Ascending aorta (tissue), 2 donors: ENCODE results near the gene MXRA5. TPM values are rescaled to one million over a fixed set of nuclear protein-coding genes. Genes with fewer than 3 reads are reported as not detected.

ENCODE experiments used
- DNase-seq, 2 donors: peaks; one replicate each; pipeline ENCODE4 v3.0.0-alpha.2; 2019; ENCODE audit warnings: low spot score in 2 of 2
- H3K27ac ChIP-seq, 2 donors: fragments of 200-600 bp; sonication (generic); one replicate each; pipeline ENCODE4 v1.5.1; 2016 to 2017; ENCODE audit warnings: mild to moderate bottlenecking in 1 of 2
- H3K27me3 ChIP-seq: fragments of 200-600 bp; sonication (generic); one replicate; pipeline ENCODE4 v1.5.1; 2017
- H3K36me3 ChIP-seq, 2 donors: fragments of 200-600 bp; sonication (generic); one replicate each; pipeline ENCODE4 v1.5.1; 2016
- H3K4me1 ChIP-seq, 2 donors: fragments of 200-600 bp; sonication (generic); one replicate each; pipeline ENCODE4 v1.5.1; 2016 to 2017; ENCODE audit warnings: mild to moderate bottlenecking in 1 of 2
- H3K4me3 ChIP-seq, 2 donors: fragments of 200-600 bp; sonication (generic); one replicate each; pipeline ENCODE4 v1.5.1; 2016 to 2017; ENCODE audit warnings: mild to moderate bottlenecking in 1 of 2
- H3K9me3 ChIP-seq, 2 donors: fragments of 200-600 bp; sonication (generic); one replicate each; pipeline ENCODE4 v1.5.1; 2016
- intact Hi-C: fragments of 100-400 bp; cut with DNase I; formaldehyde crosslinking; loops from one replicate; pipeline ENCODE4 v1.15.1; 2023
- total RNA-seq: library from RNA; depleted of rRNA; stranded (reverse); fragments of >200 nt; gene quantifications from one replicate; pipeline ENCODE4 v1.1.0, GENCODE V29; 2016
- TF ChIP-seq, protein P1 (sequence below), 3 experiments: fragments of 200-600 bp in 2 of 3; fragments of 450-650 bp in 1 of 3; sonication (generic) in 2 of 3; IDR thresholded peaks; one replicate each; pipeline ENCODE4 v1.5.1; 2016 to 2019; ENCODE audit warnings: antibody characterized with exemption in 3 of 3, mild to moderate bottlenecking in 1 of 3, moderate library complexity in 1 of 3

Gene MXRA5
- total RNA-seq, 1 donor from 2014 or later = 0.21 TPM

DNA sequence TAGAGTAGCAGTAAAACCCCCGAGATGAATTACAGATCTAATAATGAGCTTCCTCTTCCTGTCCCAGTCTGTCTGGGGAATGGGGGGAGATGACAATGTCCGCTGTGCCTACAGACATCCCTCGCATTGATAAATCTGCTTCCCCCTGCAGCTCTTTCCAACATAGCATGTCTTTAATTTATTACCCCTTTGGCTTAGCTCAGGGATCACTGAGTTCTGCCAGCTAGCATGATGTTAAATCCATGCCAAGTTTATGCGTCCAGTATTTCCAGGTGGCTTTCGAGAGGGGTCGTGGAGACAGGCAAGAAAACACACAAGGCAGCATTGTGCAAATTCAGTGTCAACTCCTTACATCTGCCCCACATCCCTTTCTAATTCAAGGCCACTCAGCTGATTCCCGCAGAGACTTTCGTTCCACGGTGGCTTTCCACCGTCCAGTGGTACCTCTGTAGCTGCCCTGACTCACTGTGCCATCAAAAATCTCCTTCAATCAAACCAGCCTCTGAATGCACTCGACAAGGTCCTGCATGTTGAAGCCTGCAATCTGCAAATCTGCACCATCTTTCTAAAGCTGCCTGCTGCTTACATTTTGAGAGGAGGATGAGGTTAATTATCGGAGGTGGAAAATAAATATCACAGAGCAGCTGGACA lies 75.1 kb downstream of the MXRA5 start:
- no peaks in the 10 kb centered on the region for H3K27me3 ChIP-seq
- no peaks in the 10 kb centered on the region for H3K4me1 ChIP-seq
- H3K36me3 ChIP-seq = no peaks in the 10 kb centered on the region
- TF ChIP-seq, protein P1, sequence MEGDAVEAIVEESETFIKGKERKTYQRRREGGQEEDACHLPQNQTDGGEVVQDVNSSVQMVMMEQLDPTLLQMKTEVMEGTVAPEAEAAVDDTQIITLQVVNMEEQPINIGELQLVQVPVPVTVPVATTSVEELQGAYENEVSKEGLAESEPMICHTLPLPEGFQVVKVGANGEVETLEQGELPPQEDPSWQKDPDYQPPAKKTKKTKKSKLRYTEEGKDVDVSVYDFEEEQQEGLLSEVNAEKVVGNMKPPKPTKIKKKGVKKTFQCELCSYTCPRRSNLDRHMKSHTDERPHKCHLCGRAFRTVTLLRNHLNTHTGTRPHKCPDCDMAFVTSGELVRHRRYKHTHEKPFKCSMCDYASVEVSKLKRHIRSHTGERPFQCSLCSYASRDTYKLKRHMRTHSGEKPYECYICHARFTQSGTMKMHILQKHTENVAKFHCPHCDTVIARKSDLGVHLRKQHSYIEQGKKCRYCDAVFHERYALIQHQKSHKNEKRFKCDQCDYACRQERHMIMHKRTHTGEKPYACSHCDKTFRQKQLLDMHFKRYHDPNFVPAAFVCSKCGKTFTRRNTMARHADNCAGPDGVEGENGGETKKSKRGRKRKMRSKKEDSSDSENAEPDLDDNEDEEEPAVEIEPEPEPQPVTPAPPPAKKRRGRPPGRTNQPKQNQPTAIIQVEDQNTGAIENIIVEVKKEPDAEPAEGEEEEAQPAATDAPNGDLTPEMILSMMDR (IDR thresholded peaks at IDR 0.05) = no peak
- intact Hi-C loops = no loop called here
- no peaks in the 10 kb centered on the region for H3K9me3 ChIP-seq
- DNase-seq = no peak
- H3K4me3 ChIP-seq = peak overlapping the region in 1 of 2 donors; percentile 46
- peak overlapping the region in 1 of 2 donors; percentile 39 for H3K27ac ChIP-seq

DNA sequence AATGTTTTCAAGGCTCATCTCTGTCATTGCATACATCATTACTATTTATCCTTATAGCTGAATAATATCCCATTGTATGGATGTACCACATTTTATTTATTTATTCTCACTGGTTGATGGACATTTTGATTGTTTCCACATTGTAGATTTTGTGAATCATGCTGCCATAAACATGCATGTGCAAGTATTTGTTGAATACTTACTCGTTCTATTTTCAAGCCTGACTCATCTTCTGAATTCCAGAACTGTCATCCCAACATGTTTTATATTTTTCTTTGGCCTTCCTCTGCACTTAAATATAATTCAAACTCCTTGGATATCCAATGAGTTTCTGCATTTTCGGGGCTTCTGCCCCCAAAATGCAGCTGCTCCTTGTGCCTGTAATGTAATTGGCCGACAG lies 77.6 kb downstream of the MXRA5 start:
- H3K27ac ChIP-seq = no peak overlapping the region
- no peak for DNase-seq
- intact Hi-C loops = no loop called here

DNA sequence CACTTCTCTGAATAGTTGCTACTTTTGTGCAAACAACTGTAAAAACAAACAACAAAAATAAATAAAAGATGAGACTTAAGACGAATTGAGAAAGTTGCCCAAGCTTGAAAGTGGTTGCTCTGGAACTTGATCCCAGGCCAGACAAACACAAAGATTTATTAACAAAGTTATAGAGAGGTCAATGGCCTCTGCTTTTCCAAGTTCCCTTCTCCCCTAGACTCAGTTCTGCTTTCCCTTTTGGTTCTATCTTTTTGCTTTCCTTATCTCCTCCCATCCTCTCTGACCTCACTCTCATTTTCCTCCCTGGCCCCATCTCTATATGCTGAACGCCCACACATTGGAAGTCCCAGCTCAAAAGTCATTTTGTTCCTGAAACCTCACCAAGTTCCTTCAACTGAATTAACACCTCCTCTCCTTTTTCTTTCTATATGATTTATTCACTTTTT lies 82.7 kb downstream of the MXRA5 start:
- H3K36me3 ChIP-seq = no peaks in the 10 kb centered on the region
- TF ChIP-seq, protein P1 (IDR thresholded peaks at IDR 0.05) = no peak
- H3K27me3 ChIP-seq = no peaks in the 10 kb centered on the region
- H3K4me3 ChIP-seq = no peak overlapping the region
- peaks cover 0 to 4% of the 10 kb centered on the region in 2 donors for H3K9me3 ChIP-seq
- no peak for DNase-seq
- peak overlapping the region; percentile 34 to 40 for H3K27ac ChIP-seq
- no peaks in the 10 kb centered on the region for H3K4me1 ChIP-seq
- intact Hi-C loops = no loop called here

More for the DNA sequence above, 77.6 kb downstream of the MXRA5 start:
- Histone ChIP-seq H3K36me3 (no peaks in the 10 kb centered on the region), H3K4me1 (no peaks in the 10 kb centered on the region), H3K27me3 (no peaks in the 10 kb centered on the region), H3K4me3 (no peak overlapping the region), H3K9me3 (no peaks in the 10 kb centered on the region)
- TF ChIP-seq, protein P1 (IDR thresholded peaks at IDR 0.05) = no peak

DNA sequence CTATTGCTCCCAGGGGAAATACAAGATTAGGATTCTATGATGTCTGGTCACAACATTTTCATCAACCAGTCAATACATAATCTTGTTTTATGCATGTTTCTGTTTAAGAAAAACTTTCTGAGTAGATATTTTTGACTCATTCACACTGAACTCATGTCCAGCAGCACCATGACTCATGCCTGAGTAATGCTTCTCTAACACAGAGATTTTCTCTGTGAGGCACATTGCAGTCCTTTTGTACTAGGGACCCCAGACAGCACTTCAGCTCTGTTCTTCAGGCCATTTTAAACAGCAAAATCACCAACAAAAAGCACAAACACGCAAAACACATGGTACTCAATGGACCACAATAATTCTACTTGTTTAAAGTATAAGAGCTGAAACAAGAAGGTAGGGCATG lies 83.6 kb downstream of the MXRA5 start:
- no peaks in the 10 kb centered on the region for H3K27me3 ChIP-seq
- H3K4me1 ChIP-seq = no peaks in the 10 kb centered on the region
- DNase-seq = no peak
- H3K9me3 ChIP-seq = peaks cover 0 to 4% of the 10 kb centered on the region in 2 donors
- no peak overlapping the region for H3K4me3 ChIP-seq
- TF ChIP-seq, protein P1 (IDR thresholded peaks at IDR 0.05) = no peak
- peak overlapping the region; percentile 34 to 40 for H3K27ac ChIP-seq
- H3K36me3 ChIP-seq = no peaks in the 10 kb centered on the region
- intact Hi-C loops = no loop called here
